ENCODE results near the gene WWC2. TPM values are rescaled to one million over a fixed set of nuclear protein-coding genes. Genes with fewer than 3 reads are reported as not detected.
A peak's percentile ranks its signal among the peaks of the same experiment; 100 is the strongest.

Gene WWC2
- total RNA-seq, 4 donors from 2014 or later: 11.2 to 14.7 (median 12.4) TPM

DNA sequence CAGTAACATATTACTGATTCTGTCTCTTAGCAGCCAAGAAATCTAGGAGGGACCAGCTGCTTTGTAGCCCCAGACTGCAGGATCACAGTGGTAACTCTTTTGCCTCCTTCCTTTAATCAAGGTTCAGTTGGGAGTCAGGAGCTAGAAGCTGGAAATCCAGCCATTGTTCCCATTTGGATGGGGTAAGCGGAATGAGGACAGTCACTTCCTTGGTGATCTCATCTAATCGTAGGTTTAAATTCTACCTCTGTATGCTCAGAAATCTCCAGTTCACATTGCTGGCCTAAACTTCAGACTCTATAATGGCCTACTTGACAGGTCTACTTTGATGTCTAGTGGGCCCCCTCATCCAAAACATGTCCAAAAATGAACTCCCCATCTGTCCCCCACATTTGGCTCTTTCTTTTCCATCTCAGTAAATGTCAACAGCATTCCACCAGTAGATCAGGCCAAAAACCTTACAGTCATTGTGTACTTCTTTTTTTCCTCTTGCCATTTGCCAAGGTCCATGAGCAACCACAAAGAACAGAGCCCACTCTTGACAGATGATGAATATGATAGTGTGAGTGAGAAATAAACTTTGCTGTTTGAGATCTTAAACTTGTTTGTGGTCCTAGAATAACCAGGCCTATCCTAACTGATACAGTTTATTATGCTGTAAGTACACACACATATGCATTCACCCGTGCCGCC lies 40.1 kb downstream of the WWC2 start:
- WGBS, 2 donors: 92 to 93% methylated on average over 4 of the region's 4 CpGs
- DNase-seq (ENCODE audit: low spot score in 2 of 2): no peak
- intact Hi-C loops (cut with DNase I; ENCODE audit: low total_unique reads): no loop called here
- H3K4me3 ChIP-seq (ENCODE audit: low read depth, poor library complexity, severe bottlenecking): no peak overlapping the region
- TF ChIP-seq, protein P1, sequence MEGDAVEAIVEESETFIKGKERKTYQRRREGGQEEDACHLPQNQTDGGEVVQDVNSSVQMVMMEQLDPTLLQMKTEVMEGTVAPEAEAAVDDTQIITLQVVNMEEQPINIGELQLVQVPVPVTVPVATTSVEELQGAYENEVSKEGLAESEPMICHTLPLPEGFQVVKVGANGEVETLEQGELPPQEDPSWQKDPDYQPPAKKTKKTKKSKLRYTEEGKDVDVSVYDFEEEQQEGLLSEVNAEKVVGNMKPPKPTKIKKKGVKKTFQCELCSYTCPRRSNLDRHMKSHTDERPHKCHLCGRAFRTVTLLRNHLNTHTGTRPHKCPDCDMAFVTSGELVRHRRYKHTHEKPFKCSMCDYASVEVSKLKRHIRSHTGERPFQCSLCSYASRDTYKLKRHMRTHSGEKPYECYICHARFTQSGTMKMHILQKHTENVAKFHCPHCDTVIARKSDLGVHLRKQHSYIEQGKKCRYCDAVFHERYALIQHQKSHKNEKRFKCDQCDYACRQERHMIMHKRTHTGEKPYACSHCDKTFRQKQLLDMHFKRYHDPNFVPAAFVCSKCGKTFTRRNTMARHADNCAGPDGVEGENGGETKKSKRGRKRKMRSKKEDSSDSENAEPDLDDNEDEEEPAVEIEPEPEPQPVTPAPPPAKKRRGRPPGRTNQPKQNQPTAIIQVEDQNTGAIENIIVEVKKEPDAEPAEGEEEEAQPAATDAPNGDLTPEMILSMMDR (IDR thresholded peaks at IDR 0.05): no peak
- TF ChIP-seq POLR2A (IDR thresholded peaks at IDR 0.05): no peak

DNA sequence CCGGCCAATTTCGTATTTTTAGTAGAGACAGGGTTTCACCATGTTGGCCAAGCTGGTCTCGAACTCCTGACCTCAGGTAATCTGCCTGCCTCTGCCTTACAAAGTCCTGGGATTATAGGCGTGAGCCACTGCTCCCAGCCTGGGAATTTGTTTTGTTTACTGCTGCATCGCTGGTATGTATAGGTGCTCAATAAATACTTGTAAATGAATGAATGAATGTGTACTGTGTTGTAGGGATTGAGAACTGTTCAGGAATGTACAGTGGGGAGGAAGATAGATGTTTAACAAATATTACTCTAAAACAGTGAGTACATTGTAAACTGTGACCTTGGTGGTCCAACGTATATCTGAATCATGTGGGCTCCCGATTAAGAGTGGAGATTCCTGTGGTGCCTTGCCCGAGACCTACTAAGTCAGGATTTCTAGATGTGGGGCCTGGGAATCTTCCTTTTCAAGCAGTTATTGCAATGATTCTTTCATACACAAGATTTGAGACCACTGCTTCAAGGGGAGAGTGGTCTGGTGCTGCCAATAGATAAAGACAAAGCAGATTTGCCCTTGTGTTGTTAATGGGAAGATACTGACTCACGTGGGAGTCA lies 41.0 kb downstream of the WWC2 start:
- TF ChIP-seq, protein P1 (IDR thresholded peaks at IDR 0.05): no peak
- no peak for TF ChIP-seq POLR2A (IDR thresholded peaks at IDR 0.05)
- no peak for DNase-seq (ENCODE audit: low spot score in 2 of 2)
- intact Hi-C loops (cut with DNase I; ENCODE audit: low total_unique reads): no loop called here
- H3K4me3 ChIP-seq (ENCODE audit: low read depth, poor library complexity, severe bottlenecking): no peak overlapping the region
- 95 to 97% methylated on average over 9 of the region's 9 CpGs for WGBS, 2 donors

DNA sequence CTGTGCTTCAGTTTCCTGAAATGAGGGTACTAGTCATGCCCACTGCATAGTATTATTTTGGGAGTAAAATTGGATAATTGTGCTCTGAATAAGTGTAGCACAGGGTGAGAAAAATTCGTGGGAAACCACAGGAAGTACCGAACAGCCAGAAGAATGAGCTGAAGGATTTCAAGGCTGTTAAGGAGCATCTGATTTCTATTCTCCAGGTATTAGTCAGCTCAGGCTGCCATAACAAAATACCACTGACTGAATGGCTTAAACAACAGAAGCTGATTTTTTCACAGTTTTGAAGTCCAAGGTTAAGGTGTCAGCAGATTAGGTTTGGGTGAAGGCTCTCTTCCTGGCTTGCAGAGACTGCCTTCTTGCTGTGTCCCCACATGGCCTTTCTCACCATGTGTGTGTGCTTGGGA lies 41.9 kb downstream of the WWC2 start:
- TF ChIP-seq POLR2A (IDR thresholded peaks at IDR 0.05): no peak
- TF ChIP-seq, protein P1 (IDR thresholded peaks at IDR 0.05): no peak
- 67 to 70% methylated on average over 2 of the region's 2 CpGs for WGBS, 2 donors
- DNase-seq (ENCODE audit: low spot score in 2 of 2): no peak
- intact Hi-C loops (cut with DNase I; ENCODE audit: low total_unique reads): no loop called here
- no peak overlapping the region for H3K4me3 ChIP-seq (ENCODE audit: low read depth, poor library complexity, severe bottlenecking)

DNA sequence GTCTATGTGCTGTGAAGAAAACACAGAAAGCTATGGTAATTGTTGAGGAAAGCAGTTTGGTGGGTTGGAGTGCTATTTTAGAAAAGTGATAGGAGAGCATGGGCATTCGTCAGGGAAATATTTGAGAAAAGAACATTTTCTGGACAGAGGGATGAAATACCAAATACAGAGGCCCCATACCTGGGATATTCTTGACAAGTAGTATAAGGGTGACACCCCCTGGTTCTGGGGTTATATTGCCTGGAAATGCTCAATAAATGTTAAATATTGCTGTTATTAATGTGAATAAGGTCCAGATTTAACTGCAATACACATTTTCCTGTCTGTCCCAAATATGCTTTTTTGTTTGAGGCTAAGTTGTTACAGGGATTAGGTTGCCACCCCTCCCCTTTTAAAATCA lies 42.9 kb downstream of the WWC2 start:
- WGBS, 2 donors: 82 to 89% methylated on average over 1 of the region's 1 CpG

DNA sequence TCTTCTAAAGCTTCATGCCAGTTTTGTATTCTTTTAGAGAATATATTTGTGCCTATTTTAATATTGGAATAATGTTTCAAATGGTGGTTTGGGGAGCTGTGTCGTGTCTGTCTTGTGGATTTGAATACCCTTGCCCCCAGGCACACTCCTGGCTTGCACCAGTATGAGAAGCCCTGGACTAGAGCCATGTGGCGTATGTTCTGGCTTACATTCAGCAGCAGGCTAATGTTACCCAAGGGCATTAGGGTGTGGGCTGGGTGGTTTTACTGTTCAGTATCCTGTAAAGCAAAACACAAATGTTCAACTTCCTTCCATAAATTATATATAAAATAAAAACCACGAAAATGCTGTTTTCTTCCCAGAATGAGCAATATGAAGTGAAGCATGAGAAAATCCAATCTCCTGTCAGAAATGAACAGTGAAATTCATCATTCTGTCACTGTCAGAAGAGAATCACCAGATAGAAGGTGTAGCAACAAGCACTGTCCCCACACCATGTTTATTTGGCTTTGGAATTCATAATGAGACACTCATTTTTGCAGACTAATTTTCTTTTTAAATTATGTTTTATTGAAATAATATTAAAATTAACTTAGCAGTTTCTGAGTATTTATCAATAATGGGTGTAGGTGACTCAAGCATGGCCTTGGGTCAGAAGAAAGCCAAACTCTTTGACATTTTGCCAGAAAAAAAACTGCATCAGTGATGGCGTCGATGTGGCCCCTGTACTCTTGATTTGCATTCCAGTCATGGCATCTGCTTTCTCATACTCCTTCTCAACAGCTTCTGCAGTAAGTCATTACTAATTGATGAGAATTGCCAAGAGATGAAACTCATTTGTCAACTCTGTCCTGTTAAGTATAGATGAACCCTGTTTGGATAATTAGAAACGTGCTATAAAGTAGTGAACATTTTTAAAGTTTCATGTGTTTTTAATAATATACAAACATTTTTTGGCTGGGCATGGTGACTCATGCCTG lies 43.8 kb downstream of the WWC2 start:
- H3K4me3 ChIP-seq (ENCODE audit: low read depth, poor library complexity, severe bottlenecking): no peak overlapping the region
- intact Hi-C loops (cut with DNase I; ENCODE audit: low total_unique reads): no loop called here

More for the DNA sequence above, 42.9 kb downstream of the WWC2 start:
- no peak for TF ChIP-seq POLR2A (IDR thresholded peaks at IDR 0.05)
- TF ChIP-seq, protein P1 (IDR thresholded peaks at IDR 0.05): no peak
- H3K4me3 ChIP-seq (ENCODE audit: low read depth, poor library complexity, severe bottlenecking): no peak overlapping the region
- intact Hi-C loops (cut with DNase I; ENCODE audit: low total_unique reads): no loop called here
- DNase-seq (ENCODE audit: low spot score in 2 of 2): no peak

More for the DNA sequence above, 43.8 kb downstream of the WWC2 start:
- DNase-seq (ENCODE audit: low spot score in 2 of 2): peak; percentile 69 to 87
- TF ChIP-seq, protein P1 (IDR thresholded peaks at IDR 0.05): no peak
- TF ChIP-seq POLR2A (IDR thresholded peaks at IDR 0.05): no peak
- WGBS, 2 donors: 12 to 14% methylated on average over 6 of the region's 6 CpGs
